Endothelial cell of umbilical vein (primary cell): ENCODE data around the gene PDE11A. TPM values are rescaled to one million over a fixed set of nuclear protein-coding genes. Genes with fewer than 3 reads are reported as not detected.

Experiments
- BruUV-seq: library from RNA; stranded (reverse); fragments of 400-500 nt; replicated peaks from 2 replicates; lab custom pipeline; 2021; lab: Mats Ljungman, UMichigan
- CTCF ChIA-PET: fragments of 300-600, 350-600 bp; sonication (Branson Sonifier 250); formaldehyde crosslinking; loops from one replicate; lab custom pipeline; 2021; ENCODE audit warnings: antibody characterized with exemption, inconsistent platforms; lab: Charles Lee
- POLR2A ChIA-PET: fragments of 300-600, 350-600 bp; sonication (Branson Sonifier 250); formaldehyde crosslinking; loops from one replicate; lab custom pipeline; 2021; ENCODE audit warnings: antibody characterized with exemption, inconsistent platforms; lab: Charles Lee
- DNase-seq: peaks from one replicate; pipeline ENCODE4 v3.0.0-alpha.2; 2011; ENCODE audit warnings: low read depth, low spot score
- FAIRE-seq: peaks from 2 replicates; lab custom pipeline; 2011; peaks lifted over from hg19 to GRCh38; lab: Jason Lieb, UNC
- H2AFZ ChIP-seq: 2 replicates; pipeline ENCODE4 v1.6.0; 2012; ENCODE audit warnings: low read depth, low read length, control low read depth, inconsistent platforms
- H3K27ac ChIP-seq: 2 replicates; pipeline ENCODE4 v1.5.1; 2011; ENCODE audit warnings: low read depth, mild to moderate bottlenecking, control low read depth, low read length, moderate library complexity; ENCODE audit not compliant: insufficient read depth
- H3K27me3 ChIP-seq, 2 experiments: 2 replicates each; pipeline versions ENCODE4 v1.6.0 to v1.6.1; 2011; ENCODE audit warnings: low read length in 2 of 2, mixed read lengths in 1 of 2; ENCODE audit not compliant: control insufficient read depth in 2 of 2, insufficient read depth in 2 of 2
- H3K36me3 ChIP-seq, 2 experiments: 2 replicates in 1 of 2; 3 replicates in 1 of 2; pipeline ENCODE4 v1.5.1; 2011; ENCODE audit warnings: low read length in 2 of 2, mild to moderate bottlenecking in 1 of 2, moderate library complexity in 1 of 2; ENCODE audit not compliant: control insufficient read depth in 2 of 2, insufficient read depth in 2 of 2; ENCODE audit errors: extremely low read depth in 1 of 2
- H3K4me1 ChIP-seq: 3 replicates; pipeline ENCODE4 v1.5.1; 2011; ENCODE audit warnings: mild to moderate bottlenecking, low read length; ENCODE audit not compliant: control insufficient read depth, insufficient read depth; ENCODE audit errors: extremely low read depth
- H3K4me2 ChIP-seq: 2 replicates; pipeline ENCODE4 v1.6.1; 2011; ENCODE audit warnings: low read length, control low read depth, mixed read lengths; ENCODE audit not compliant: insufficient read depth
- H3K4me3 ChIP-seq, 3 experiments: fragments of 200-600 bp in 1 of 3; sonication (generic), shearing (Covaris generic) in 1 of 3; replicated peaks in 1 of 3; 2 replicates each; pipeline ENCODE4 v1.5.1; 2011 to 2016; ENCODE audit warnings: control low read depth in 3 of 3, low read length in 3 of 3, mild to moderate bottlenecking in 2 of 3, inconsistent platforms in 1 of 3, low read depth in 1 of 3, moderate library complexity in 1 of 3; ENCODE audit not compliant: insufficient read depth in 1 of 3
- H3K79me2 ChIP-seq: 2 replicates; pipeline ENCODE4 v1.6.0; 2012; ENCODE audit warnings: low read length, inconsistent platforms; ENCODE audit not compliant: control insufficient read depth, insufficient read depth
- H3K9ac ChIP-seq: replicated peaks from 2 replicates; pipeline ENCODE3; 2011; ENCODE audit warnings: low read length, control low read depth; ENCODE audit not compliant: insufficient read depth; ENCODE audit errors: extremely low read depth
- H3K9me1 ChIP-seq: replicated peaks from 3 replicates; pipeline ENCODE4 v1.6.0; 2011; ENCODE audit warnings: mild to moderate bottlenecking, low read length; ENCODE audit not compliant: control insufficient read depth, insufficient read depth; ENCODE audit errors: extremely low read depth
- H3K9me3 ChIP-seq: replicated peaks from 2 replicates; pipeline ENCODE4 v1.5.1; 2012; ENCODE audit warnings: low read length, inconsistent platforms; ENCODE audit not compliant: control insufficient read depth, insufficient read depth
- H4K20me1 ChIP-seq: replicated peaks from 2 replicates; pipeline ENCODE3; 2011; ENCODE audit warnings: mild to moderate bottlenecking, low read length; ENCODE audit not compliant: control insufficient read depth, insufficient read depth; ENCODE audit errors: extremely low read depth
- CTCF ChIP-seq, 2 donors: IDR thresholded peaks; 1 replicate in 1 of 2; 2 replicates in 1 of 2; pipeline ENCODE4 v1.5.1; 2011; ENCODE audit warnings: low read length in 2 of 2, mild to moderate bottlenecking in 2 of 2, moderate library complexity in 2 of 2, control low read depth in 1 of 2, inconsistent platforms in 1 of 2, low read depth in 1 of 2; ENCODE audit not compliant: insufficient read depth in 1 of 2; ENCODE audit errors: extremely low read depth in 1 of 2
- FOS ChIP-seq: IDR thresholded peaks from 2 replicates; pipeline ENCODE4 v1.6.1; 2011; ENCODE audit warnings: mild to moderate bottlenecking, low read length, moderate library complexity, borderline replicate concordance; ENCODE audit not compliant: insufficient read depth
- GATA2 ChIP-seq: IDR thresholded peaks from 2 replicates; pipeline ENCODE4 v1.7.0; 2011; ENCODE audit warnings: low read depth, mild to moderate bottlenecking, moderate library complexity, mixed read lengths, low read length; ENCODE audit not compliant: insufficient read length, insufficient read depth
- JUN ChIP-seq: IDR thresholded peaks from 2 replicates; pipeline ENCODE4 v1.6.1; 2011; ENCODE audit warnings: borderline replicate concordance, low read depth; ENCODE audit not compliant: insufficient read length, insufficient read depth
- MYC ChIP-seq: IDR thresholded peaks from one replicate; pipeline ENCODE4 v1.6.1; 2011; ENCODE audit warnings: mild to moderate bottlenecking, low read depth, low read length
- POLR2A ChIP-seq: IDR thresholded peaks from 2 replicates; pipeline ENCODE4 v1.6.1; 2012; ENCODE audit warnings: low read depth, mild to moderate bottlenecking, control low read depth, low read length
- POLR2AphosphoS5 ChIP-seq: IDR thresholded peaks from 2 replicates; pipeline ENCODE4 v1.6.1; 2012; ENCODE audit warnings: low read depth, mild to moderate bottlenecking, control low read depth, low read length, moderate library complexity; ENCODE audit not compliant: insufficient read depth
- dilution Hi-C: fragments of 300-500 bp; cut with MboI; formaldehyde crosslinking; loops from one replicate; pipeline ENCODE4 v1.15.0; 2019; ENCODE audit warnings: low sequenced_read_pairs; ENCODE audit not compliant: extremely low pct_ligation_motif_present
- intact Hi-C: fragments of 100-400 bp; cut with micrococcal nuclease; formaldehyde crosslinking; loops from one replicate; pipeline ENCODE4 v1.10.0; 2022
- polyA plus RNA-seq, 4 experiments: library from polyadenylated mRNA; depleted of rRNA in 3 of 4; stranded (reverse) in 3 of 4; unstranded in 1 of 4; fragments of >200 nt; gene quantifications; 2 replicates each; pipeline versions ENCODE4 v1.2.1 to v1.2.3, GENCODE V29; 2011 to 2012; ENCODE audit warnings: missing spikeins in 1 of 4
- total RNA-seq: library from RNA; stranded (reverse); gene quantifications from 2 replicates; pipeline ENCODE4 v1.2.3, GENCODE V29; 2021

The PDE11A gene
- total and polyA plus RNA-seq, 2 donors (not counting 3 experiments of a cell fraction or from before 2014, with no cell fraction given) = 0.07 to 0.51 TPM

- dilution Hi-C loops = no loop called here
- Histone ChIP-seq H3K9me3 (no peaks in the 10 kb centered on the region), H3K27me3 (peaks cover 0 to 8% of the 10 kb centered on the region in 2 experiments), H4K20me1 (no peaks in the 10 kb centered on the region), H3K9me1 (no peaks in the 10 kb centered on the region), H3K36me3 (no peaks in the 10 kb centered on the region), H3K79me2 (no peaks in the 10 kb centered on the region), H3K4me3 (no peak overlapping the region), H3K27ac (no peak overlapping the region), H3K9ac (no peak overlapping the region), H3K4me2 (no peak overlapping the region), H3K4me1 (no peaks in the 10 kb centered on the region), H2AFZ (no peak overlapping the region)
- ChIA-PET POLR2A (interaction anchor here (0.9 kb wide), 1 partner anchor 8 kb away, joined by 3 read pairs; no protein-coding TSS in a partner anchor), CTCF (interaction anchor here (0.7 to 1.3 kb wide), 3 partner anchors 9 to 16 kb away, joined by 3 to 4 read pairs (median 4); no protein-coding TSS in a partner anchor)
- no TSS peak for BruUV-seq
- intact Hi-C loops = no loop called here
- no peak for FAIRE-seq
- TF ChIP-seq MYC = no peak
- TF ChIP-seq CTCF (IDR thresholded peaks at IDR 0.05; ENCODE audit: extremely low read depth in 1 of 2, insufficient read depth in 1 of 2, low read depth in 1 of 2, low read length in 2 of 2) = no peak
- TF ChIP-seq JUN = no peak
- TF ChIP-seq FOS = no peak
- TF ChIP-seq GATA2 = no peak
- TF ChIP-seq POLR2AphosphoS5 = no peak
- TF ChIP-seq POLR2A = no peak
- no peak for DNase-seq
Measured at GRCh38 chr2:177783091-177783490, 289.5 kb downstream of the PDE11A start.
